Thyroid gland (tissue), 4 donors: Measurements from ENCODE around the gene VAPA. TPM values are rescaled to one million over a fixed set of nuclear protein-coding genes. Genes with fewer than 3 reads are reported as not detected.

Source experiments
- DNase-seq, 2 donors: peaks; one replicate each; pipeline ENCODE4 v3.0.0-alpha.2; 2019
- H3K27ac ChIP-seq, 3 donors: fragments of 200-600 bp; sonication (generic); 1 replicate in 2 of 3; 2 replicates in 1 of 3; pipeline ENCODE4 v1.5.1; 2016 to 2019; ENCODE audit warnings: mild to moderate bottlenecking in 1 of 3, moderate library complexity in 1 of 3
- H3K27me3 ChIP-seq: fragments of 200-600 bp; sonication (generic); one replicate; pipeline ENCODE4 v1.5.1; 2019
- H3K36me3 ChIP-seq, 2 donors: fragments of 200-600 bp; sonication (generic); one replicate each; pipeline ENCODE4 v1.5.1; 2016 to 2019
- H3K4me1 ChIP-seq, 2 donors: fragments of 200-600 bp; sonication (generic); one replicate each; pipeline ENCODE4 v1.5.1; 2017 to 2019
- H3K4me3 ChIP-seq, 3 donors: fragments of 200-600 bp; sonication (generic); replicated peaks in 1 of 3; 1 replicate in 2 of 3; 2 replicates in 1 of 3; pipeline ENCODE4 v1.5.1; 2016; ENCODE audit warnings: mild to moderate bottlenecking in 1 of 3
- H3K9me3 ChIP-seq: fragments of 200-600 bp; sonication (generic); one replicate; pipeline ENCODE4 v1.5.1; 2017
- CTCF ChIP-seq, 6 experiments: fragments of 200-600 bp in 3 of 6; fragments of 450-650 bp in 3 of 6; sonication (generic) in 3 of 6; IDR thresholded peaks; one replicate each; pipeline ENCODE4 v1.5.1; 2016 to 2019; ENCODE audit warnings: antibody characterized with exemption in 6 of 6, mild to moderate bottlenecking in 2 of 6, inconsistent platforms in 1 of 6, moderate library complexity in 1 of 6
- POLR2A ChIP-seq, 2 donors: fragments of 450-650 bp; IDR thresholded peaks; one replicate each; pipeline ENCODE4 v1.6.1; 2017; ENCODE audit warnings: antibody characterized with exemption in 2 of 2, mild to moderate bottlenecking in 2 of 2, moderate library complexity in 1 of 2
- WGBS, 2 donors: methylation state at CpG; one replicate each; pipeline ENCODE4 v1.1.5; 2017; 5-methylcytosine and 5-hydroxymethylcytosine counted together
- intact Hi-C: fragments of 100-400 bp; cut with DNase I; formaldehyde crosslinking; loops from one replicate; pipeline ENCODE4 v1.15.1; 2023
- total RNA-seq, 4 donors: library from RNA; depleted of rRNA; stranded (reverse); fragments of >200 nt; gene quantifications; one replicate each; pipeline ENCODE4 v1.2.3, GENCODE V29; 2016

Gene VAPA
- total RNA-seq, 4 donors from 2014 or later, result 232 to 261 (median 244) TPM

GRCh38 chr18:9960258-9960904 is 46.6 kb downstream of the VAPA start:
- Histone ChIP-seq H3K36me3 (peaks cover 0 to under 1% of the 10 kb centered on the region in 2 donors), H3K27ac (no peak overlapping the region), H3K4me3 (no peak overlapping the region), H3K9me3 (no peaks in the 10 kb centered on the region), H3K4me1 (no peaks in the 10 kb centered on the region), H3K27me3 (no peaks in the 10 kb centered on the region)
- intact Hi-C loops, result no loop called here
- no peak for TF ChIP-seq POLR2A (IDR thresholded peaks at IDR 0.05)
- TF ChIP-seq CTCF (IDR thresholded peaks at IDR 0.05), result no peak
- 60 to 62% methylated on average over 7 of the region's 7 CpGs for WGBS, 2 donors
- DNase-seq, result no peak

DNA sequence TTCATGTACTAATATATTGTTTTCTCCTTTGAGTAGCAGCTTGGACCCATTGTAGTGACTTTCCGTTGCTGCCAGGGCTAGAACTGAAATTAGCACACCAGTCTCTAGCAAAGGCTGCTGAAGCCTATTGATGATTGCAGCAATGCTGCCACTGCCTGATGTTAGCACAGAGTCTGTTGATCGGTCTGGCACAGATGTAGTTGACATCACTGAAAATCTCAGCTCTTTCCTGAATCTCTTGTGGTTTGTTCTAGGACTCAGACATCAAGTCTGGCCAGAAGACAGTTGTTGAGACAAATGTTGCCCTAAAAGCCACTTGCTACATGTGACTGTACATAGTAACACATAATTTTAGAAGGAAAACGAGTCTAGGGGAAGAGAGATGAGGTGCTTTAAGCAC is 47.2 kb downstream of the VAPA start:
- H3K4me1 ChIP-seq, result no peaks in the 10 kb centered on the region
- H3K4me3 ChIP-seq, result no peak overlapping the region
- H3K36me3 ChIP-seq, result no peaks in the 10 kb centered on the region
- TF ChIP-seq CTCF (IDR thresholded peaks at IDR 0.05), result no peak
- no peak for TF ChIP-seq POLR2A (IDR thresholded peaks at IDR 0.05)
- no peaks in the 10 kb centered on the region for H3K9me3 ChIP-seq
- intact Hi-C loops, result no loop called here
- 53 to 55% methylated on average over 3 of the region's 3 CpGs for WGBS, 2 donors
- no peak overlapping the region for H3K27ac ChIP-seq
- no peaks in the 10 kb centered on the region for H3K27me3 ChIP-seq
- DNase-seq, result no peak

DNA sequence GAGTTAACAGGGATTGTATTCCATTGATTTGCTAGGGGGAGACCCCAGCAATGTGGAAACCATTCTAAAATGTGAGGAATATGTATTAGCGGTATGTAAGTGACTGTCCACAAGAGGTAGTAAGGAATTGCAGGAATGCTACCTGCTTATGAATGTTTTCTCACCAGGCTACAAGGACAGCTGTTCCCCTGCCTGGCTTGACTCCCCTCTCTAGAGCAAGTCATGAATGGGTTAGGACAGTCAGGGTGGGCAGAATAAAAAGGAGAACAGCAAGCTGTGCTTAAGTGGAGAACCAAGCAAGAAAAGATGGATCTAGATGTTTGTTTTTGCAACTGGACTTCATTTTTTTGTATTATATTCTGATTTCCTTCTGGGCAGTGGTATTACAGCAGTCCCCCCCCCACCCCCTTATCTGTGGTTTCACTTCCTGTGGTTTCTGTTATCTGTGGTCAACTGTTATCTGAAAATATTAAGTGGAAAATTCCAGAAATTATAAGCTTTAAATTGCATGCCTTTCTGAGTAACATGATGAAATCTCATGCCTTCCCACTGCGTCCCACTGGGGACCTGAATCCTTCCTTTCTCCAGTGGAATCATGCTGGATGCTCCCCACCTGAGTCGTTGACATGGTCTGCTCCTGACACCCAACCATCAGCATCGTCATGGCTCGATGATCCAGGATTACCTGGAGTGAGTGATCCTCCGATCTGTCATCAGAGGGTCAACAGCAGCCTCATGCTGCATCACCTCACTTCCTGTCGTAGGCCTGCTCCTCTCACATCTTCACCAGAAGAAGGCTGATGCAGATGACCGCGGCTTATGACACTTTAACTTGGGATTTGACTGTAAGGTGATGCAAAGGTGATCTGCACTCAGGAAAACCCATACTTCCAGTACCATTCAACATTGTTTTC is 52.2 kb downstream of the VAPA start:
- H3K9me3 ChIP-seq, result no peaks in the 10 kb centered on the region
- no peaks in the 10 kb centered on the region for H3K36me3 ChIP-seq
- no peaks in the 10 kb centered on the region for H3K4me1 ChIP-seq
- H3K27me3 ChIP-seq, result no peaks in the 10 kb centered on the region
- H3K27ac ChIP-seq, result no peak overlapping the region
- 80 to 86% methylated on average over 8 to 9 of the region's 9 CpGs for WGBS, 2 donors
- TF ChIP-seq POLR2A (IDR thresholded peaks at IDR 0.05), result no peak
- TF ChIP-seq CTCF (IDR thresholded peaks at IDR 0.05), result no peak
- H3K4me3 ChIP-seq, result no peak overlapping the region
- intact Hi-C loops, result no loop called here
- DNase-seq, result no peak

- 43 to 59% methylated on average over 31 of the region's 31 CpGs for WGBS, 2 donors
- Histone ChIP-seq H3K9me3 (no peaks in the 10 kb centered on the region), H3K36me3 (no peaks in the 10 kb centered on the region), H3K27ac (no peak overlapping the region), H3K4me3 (no peak overlapping the region), H3K27me3 (no peaks in the 10 kb centered on the region), H3K4me1 (no peaks in the 10 kb centered on the region)
- DNase-seq, result no peak
- intact Hi-C loops, result no loop called here
- TF ChIP-seq CTCF (IDR thresholded peaks at IDR 0.05) (no peak), POLR2A (IDR thresholded peaks at IDR 0.05) (no peak)
Observed at GRCh38 chr18:9968081-9968848, 54.4 kb downstream of the VAPA start.
